Measurements from ENCODE around the gene FAM20C.

GRCh38 chr7:292826-293225 is 100.5 kb downstream of the FAM20C start:
- TF ChIP-seq CTCF (IDR thresholded peaks at IDR 0.05) (no peak), POLR2A (IDR thresholded peaks at IDR 0.05) (no peak)

All from prostate gland (tissue), 2 donors.